GM21528 (cell line): ENCODE measurements around the gene USP17L29.
"Not testable (repeated sequence)": the region's sequence is repeated elsewhere in the genome, so short reads cannot be mapped to it uniquely, and the experiment has no call there.

Source experiments
- ATAC-seq: cut with Tn5 transposase; IDR thresholded peaks from one replicate; pipeline ENCODE4 v1.9.1; 2021; ENCODE audit warnings: mild to moderate bottlenecking, moderate library complexity; ENCODE audit not compliant: unreplicated experiment, low FRiP score

Gene USP17L29

DNA sequence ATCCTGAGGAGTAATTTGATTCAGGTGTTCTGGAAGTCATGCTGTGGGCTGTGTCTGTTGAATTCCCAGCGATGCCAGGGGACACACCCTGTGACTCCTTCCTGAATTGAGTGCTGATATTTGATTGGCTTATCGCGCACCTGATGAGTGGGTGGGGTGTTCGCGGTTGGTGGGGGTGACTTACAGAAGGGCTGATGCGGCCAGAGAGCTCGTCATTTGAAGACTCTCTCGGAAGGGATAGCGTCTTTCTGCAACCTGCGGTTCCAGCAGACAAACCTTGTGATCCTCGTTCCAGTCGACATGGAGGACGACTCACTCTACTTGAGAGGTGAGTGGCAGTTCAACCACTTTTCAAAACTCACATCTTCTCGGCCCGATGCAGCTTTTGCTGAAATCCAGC is at the start of gene USP17L29:
Gene USP17L29, plus strand, starts transcription at position 301 of the 400 bp plus-strand sequence. Its CDS starts 0 bp downstream, at position 301.
- ATAC-seq: not testable (repeated sequence)

GRCh38 chr4:9324191-9324590 is 29.2 kb upstream of the USP17L29 start:
- not testable (repeated sequence) for ATAC-seq

DNA sequence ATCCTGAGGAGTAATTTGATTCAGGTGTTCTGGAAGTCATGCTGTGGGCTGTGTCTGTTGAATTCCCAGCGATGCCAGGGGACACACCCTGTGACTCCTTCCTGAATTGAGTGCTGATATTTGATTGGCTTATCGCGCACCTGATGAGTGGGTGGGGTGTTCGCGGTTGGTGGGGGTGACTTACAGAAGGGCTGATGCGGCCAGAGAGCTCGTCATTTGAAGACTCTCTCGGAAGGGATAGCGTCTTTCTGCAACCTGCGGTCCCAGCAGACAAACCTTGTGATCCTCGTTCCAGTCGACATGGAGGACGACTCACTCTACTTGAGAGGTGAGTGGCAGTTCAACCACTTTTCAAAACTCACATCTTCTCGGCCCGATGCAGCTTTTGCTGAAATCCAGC is 28.6 kb upstream of the USP17L29 start, which contains the start of gene USP17L24:
Gene USP17L24, plus strand, starts transcription at position 301 of the 400 bp plus-strand sequence. Its CDS starts 0 bp downstream, at position 301.
- not testable (repeated sequence) for ATAC-seq

DNA sequence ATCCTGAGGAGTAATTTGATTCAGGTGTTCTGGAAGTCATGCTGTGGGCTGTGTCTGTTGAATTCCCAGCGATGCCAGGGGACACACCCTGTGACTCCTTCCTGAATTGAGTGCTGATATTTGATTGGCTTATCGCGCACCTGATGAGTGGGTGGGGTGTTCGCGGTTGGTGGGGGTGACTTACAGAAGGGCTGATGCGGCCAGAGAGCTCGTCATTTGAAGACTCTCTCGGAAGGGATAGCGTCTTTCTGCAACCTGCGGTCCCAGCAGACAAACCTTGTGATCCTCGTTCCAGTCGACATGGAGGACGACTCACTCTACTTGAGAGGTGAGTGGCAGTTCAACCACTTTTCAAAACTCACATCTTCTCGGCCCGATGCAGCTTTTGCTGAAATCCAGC is 23.8 kb upstream of the USP17L29 start, which contains the start of gene USP17L25:
Gene USP17L25, plus strand, starts transcription at position 301 of the 400 bp plus-strand sequence. Its CDS starts 0 bp downstream, at position 301.
- not testable (repeated sequence) for ATAC-seq

DNA sequence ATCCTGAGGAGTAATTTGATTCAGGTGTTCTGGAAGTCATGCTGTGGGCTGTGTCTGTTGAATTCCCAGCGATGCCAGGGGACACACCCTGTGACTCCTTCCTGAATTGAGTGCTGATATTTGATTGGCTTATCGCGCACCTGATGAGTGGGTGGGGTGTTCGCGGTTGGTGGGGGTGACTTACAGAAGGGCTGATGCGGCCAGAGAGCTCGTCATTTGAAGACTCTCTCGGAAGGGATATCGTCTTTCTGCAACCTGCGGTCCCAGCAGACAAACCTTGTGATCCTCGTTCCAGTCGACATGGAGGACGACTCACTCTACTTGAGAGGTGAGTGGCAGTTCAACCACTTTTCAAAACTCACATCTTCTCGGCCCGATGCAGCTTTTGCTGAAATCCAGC is 19.1 kb upstream of the USP17L29 start, which contains the start of gene USP17L26:
Gene USP17L26, plus strand, starts transcription at position 301 of the 400 bp plus-strand sequence. Its CDS starts 0 bp downstream, at position 301.
- ATAC-seq: not testable (repeated sequence)

- not testable (repeated sequence) for ATAC-seq
Observed at GRCh38 chr4:9339103-9339502, 14.3 kb upstream of the USP17L29 start, which contains the start of gene USP17L5. Gene USP17L5, plus strand, starts transcription at chr4:9339403. Its CDS starts 0 bp downstream, at chr4:9339403.

DNA sequence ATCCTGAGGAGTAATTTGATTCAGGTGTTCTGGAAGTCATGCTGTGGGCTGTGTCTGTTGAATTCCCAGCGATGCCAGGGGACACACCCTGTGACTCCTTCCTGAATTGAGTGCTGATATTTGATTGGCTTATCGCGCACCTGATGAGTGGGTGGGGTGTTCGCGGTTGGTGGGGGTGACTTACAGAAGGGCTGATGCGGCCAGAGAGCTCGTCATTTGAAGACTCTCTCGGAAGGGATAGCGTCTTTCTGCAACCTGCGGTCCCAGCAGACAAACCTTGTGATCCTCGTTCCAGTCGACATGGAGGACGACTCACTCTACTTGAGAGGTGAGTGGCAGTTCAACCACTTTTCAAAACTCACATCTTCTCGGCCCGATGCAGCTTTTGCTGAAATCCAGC is 9.6 kb upstream of the USP17L29 start, which contains the start of gene USP17L27:
Gene USP17L27, plus strand, starts transcription at position 301 of the 400 bp plus-strand sequence. Its CDS starts 0 bp downstream, at position 301.
- not testable (repeated sequence) for ATAC-seq

- not testable (repeated sequence) for ATAC-seq
Observed at GRCh38 chr4:9348593-9348992, 4.8 kb upstream of the USP17L29 start, which contains the start of gene USP17L28. Gene USP17L28, plus strand, starts transcription at chr4:9348893. Its CDS starts 0 bp downstream, at chr4:9348893.

DNA sequence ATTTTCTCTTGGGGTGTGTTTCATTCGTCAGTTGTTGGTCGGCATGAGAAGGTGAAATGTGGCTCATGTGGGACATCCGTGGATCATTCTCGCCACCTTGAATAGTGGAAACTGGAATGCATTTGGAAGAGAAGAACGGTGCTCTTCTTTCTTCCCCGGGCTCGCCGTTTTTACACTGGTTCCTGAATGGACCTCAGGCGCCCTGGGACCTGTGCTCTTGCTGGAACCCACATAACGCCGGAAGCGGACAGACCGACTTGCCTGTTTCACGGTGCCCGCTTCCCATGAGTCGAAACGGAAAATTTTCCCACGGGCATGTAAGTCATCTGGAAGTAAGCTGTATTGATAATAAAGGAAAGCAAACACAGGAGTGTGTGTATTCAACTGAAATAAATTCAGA is 2.6 kb upstream of the USP17L29 start:
- not testable (repeated sequence) for ATAC-seq

DNA sequence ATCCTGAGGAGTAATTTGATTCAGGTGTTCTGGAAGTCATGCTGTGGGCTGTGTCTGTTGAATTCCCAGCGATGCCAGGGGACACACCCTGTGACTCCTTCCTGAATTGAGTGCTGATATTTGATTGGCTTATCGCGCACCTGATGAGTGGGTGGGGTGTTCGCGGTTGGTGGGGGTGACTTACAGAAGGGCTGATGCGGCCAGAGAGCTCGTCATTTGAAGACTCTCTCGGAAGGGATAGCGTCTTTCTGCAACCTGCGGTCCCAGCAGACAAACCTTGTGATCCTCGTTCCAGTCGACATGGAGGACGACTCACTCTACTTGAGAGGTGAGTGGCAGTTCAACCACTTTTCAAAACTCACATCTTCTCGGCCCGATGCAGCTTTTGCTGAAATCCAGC is 9.4 kb downstream of the USP17L29 start, which contains the start of gene USP17L30:
Gene USP17L30, plus strand, starts transcription at position 301 of the 400 bp plus-strand sequence. Its CDS starts 0 bp downstream, at position 301.
- ATAC-seq: not testable (repeated sequence)

DNA sequence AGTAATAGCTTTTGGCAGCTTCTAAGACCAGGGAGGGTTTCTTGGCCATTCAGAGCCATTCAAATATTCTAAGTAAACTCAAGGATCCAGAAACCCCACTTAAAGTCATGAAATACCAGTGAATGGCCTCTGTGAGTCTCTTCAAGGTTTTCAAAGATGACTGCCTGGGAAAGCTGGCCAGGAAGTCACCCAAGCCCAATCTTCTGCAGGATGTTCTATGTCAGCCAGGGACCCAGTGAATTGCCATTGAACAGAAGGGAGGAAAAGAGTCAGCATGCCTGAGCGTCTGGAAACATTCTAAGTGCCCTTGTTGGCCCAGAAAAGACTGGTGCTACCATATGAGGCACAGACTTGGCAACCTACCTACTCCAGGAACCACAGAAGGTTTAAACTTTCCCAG is 26.4 kb downstream of the USP17L29 start:
- ATAC-seq: not testable (repeated sequence)

GRCh38 chr4:9381012-9381534 is 27.6 kb downstream of the USP17L29 start:
- not testable (repeated sequence) for ATAC-seq

GRCh38 chr4:9384126-9384525 is 30.7 kb downstream of the USP17L29 start:
- ATAC-seq: no peak

GRCh38 chr4:9389001-9389400 is 35.6 kb downstream of the USP17L29 start:
- ATAC-seq: not testable (repeated sequence)
